ENCODE data around the gene CCDC110. TPM values are rescaled to one million over a fixed set of nuclear protein-coding genes. Genes with fewer than 3 reads are reported as not detected.

The CCDC110 gene
- total RNA-seq, 2 donors from 2014 or later, result 0.26 to 0.80 TPM

DNA sequence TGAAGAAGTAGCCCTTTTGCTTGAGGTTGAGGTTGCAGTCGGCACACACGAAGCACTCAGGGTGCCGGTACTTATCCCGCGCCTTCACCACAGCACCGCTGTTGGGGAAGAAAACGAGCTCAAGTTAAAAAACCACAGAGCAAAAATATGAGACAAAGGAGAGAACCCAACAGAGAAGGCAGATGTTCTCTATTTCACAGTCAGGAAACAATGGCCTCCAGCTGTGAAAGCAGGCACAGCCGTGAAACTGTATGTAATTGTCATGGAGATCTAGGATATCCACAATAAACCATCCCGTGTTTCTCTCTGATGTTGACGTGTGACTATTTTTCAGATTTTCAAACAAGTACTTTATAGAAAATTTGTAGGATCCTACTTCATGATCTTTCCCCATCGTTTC, 30.9 kb upstream of the CCDC110 start:
- Histone ChIP-seq H3K4me1 (ENCODE audit: control insufficient read depth, insufficient read depth, low read length) (peaks cover 3% of the 10 kb centered on the region), H3K27ac (ENCODE audit: low read depth, low read length) (no peak overlapping the region), H3K36me3 (ENCODE audit: control insufficient read depth, insufficient read depth, low read length) (peaks cover 20% of the 10 kb centered on the region), H3K4me3 (ENCODE audit: low read length) (no peak overlapping the region), H3K9ac (ENCODE audit: extremely low read depth, low read length, poor library complexity, severe bottlenecking) (no peak overlapping the region), H3K27me3 (ENCODE audit: control insufficient read depth, insufficient read depth, low read length, poor library complexity, severe bottlenecking) (no peaks in the 10 kb centered on the region), H3K9me3 (ENCODE audit: control insufficient read depth, low read length) (peaks cover 17% of the 10 kb centered on the region)
- Mint-ChIP-seq H3K9me3 (peaks cover 22% of the 10 kb centered on the region), H3K4me3 (no peak overlapping the region), H3K27ac (no peak overlapping the region), H3K27me3 (ENCODE audit: insufficient read depth) (peaks cover 5% of the 10 kb centered on the region), H3K36me3 (ENCODE audit: low read depth) (peaks cover 7% of the 10 kb centered on the region), H3K4me1 (peaks cover 2% of the 10 kb centered on the region)
- no peak for TF ChIP-seq CTCF (conservative IDR thresholded peaks at IDR 0.05)
- 78% methylated on average over 9 to 11 of the region's 11 CpGs for WGBS, 2 experiments (ENCODE audit: insufficient coverage in 1 of 2, insufficient read length in 1 of 2)
- DNase-seq, result no peak

DNA sequence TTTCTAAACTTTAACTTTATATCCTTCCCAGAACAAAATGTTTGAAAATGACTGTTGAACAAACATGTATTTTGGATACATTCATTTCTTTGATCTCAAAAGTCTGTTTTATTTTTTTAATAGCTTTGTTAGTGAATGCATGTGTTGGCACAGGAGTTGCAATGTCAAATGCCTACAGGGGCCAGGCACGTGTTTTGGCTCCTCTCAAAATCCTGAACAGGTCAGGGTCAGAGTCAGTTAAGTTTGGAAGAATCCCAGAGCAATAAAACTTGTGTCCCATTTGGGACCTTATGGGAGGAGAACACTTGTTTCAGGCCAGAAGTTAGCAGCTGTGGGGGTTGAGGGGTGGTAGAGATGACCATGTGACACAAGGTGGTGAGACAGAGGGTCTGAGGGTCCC, 29.0 kb upstream of the CCDC110 start:
- peaks cover 7% of the 10 kb centered on the region for H3K36me3 Mint-ChIP-seq (ENCODE audit: low read depth)
- no peaks in the 10 kb centered on the region for H3K4me1 Mint-ChIP-seq
- H3K4me1 ChIP-seq (ENCODE audit: control insufficient read depth, insufficient read depth, low read length), result peaks cover 3% of the 10 kb centered on the region
- peaks cover 22% of the 10 kb centered on the region for H3K9me3 Mint-ChIP-seq
- peak overlapping the region; percentile 23 for H3K4me3 ChIP-seq (ENCODE audit: low read length)
- H3K27me3 ChIP-seq (ENCODE audit: control insufficient read depth, insufficient read depth, low read length, poor library complexity, severe bottlenecking), result no peaks in the 10 kb centered on the region
- no peak overlapping the region for H3K4me3 Mint-ChIP-seq
- no peak for DNase-seq
- H3K27ac Mint-ChIP-seq, result no peak overlapping the region
- H3K9ac ChIP-seq (ENCODE audit: extremely low read depth, low read length, poor library complexity, severe bottlenecking), result no peak overlapping the region
- H3K9me3 ChIP-seq (ENCODE audit: control insufficient read depth, low read length), result peaks cover 17% of the 10 kb centered on the region
- peaks cover 20% of the 10 kb centered on the region for H3K36me3 ChIP-seq (ENCODE audit: control insufficient read depth, insufficient read depth, low read length)
- no peak for TF ChIP-seq CTCF (conservative IDR thresholded peaks at IDR 0.05)
- no peak overlapping the region for H3K27ac ChIP-seq (ENCODE audit: low read depth, low read length)
- 90 to 91% methylated on average over 1 of the region's 1 CpG for WGBS, 2 experiments (ENCODE audit: insufficient coverage in 1 of 2, insufficient read length in 1 of 2)
- H3K27me3 Mint-ChIP-seq (ENCODE audit: insufficient read depth), result peaks cover 10% of the 10 kb centered on the region

- Histone ChIP-seq H3K4me3 (ENCODE audit: low read length) (no peak overlapping the region), H3K27ac (ENCODE audit: low read depth, low read length) (no peak overlapping the region), H3K9me3 (ENCODE audit: control insufficient read depth, low read length) (peaks cover 17% of the 10 kb centered on the region), H3K27me3 (ENCODE audit: control insufficient read depth, insufficient read depth, low read length, poor library complexity, severe bottlenecking) (no peaks in the 10 kb centered on the region), H3K36me3 (ENCODE audit: control insufficient read depth, insufficient read depth, low read length) (peaks cover 20% of the 10 kb centered on the region), H3K4me1 (ENCODE audit: control insufficient read depth, insufficient read depth, low read length) (peaks cover 3% of the 10 kb centered on the region), H3K9ac (ENCODE audit: extremely low read depth, low read length, poor library complexity, severe bottlenecking) (no peak overlapping the region)
- Mint-ChIP-seq H3K4me3 (no peak overlapping the region), H3K9me3 (peaks cover 22% of the 10 kb centered on the region), H3K4me1 (no peaks in the 10 kb centered on the region), H3K36me3 (ENCODE audit: low read depth) (peaks cover 7% of the 10 kb centered on the region), H3K27me3 (ENCODE audit: insufficient read depth) (peaks cover 12% of the 10 kb centered on the region), H3K27ac (no peak overlapping the region)
- no peak for DNase-seq
- 90 to 93% methylated on average over 8 to 9 of the region's 9 CpGs for WGBS, 2 experiments (ENCODE audit: insufficient coverage in 1 of 2, insufficient read length in 1 of 2)
- no peak for TF ChIP-seq CTCF (conservative IDR thresholded peaks at IDR 0.05)
Observed at GRCh38 chr4:185500035-185500434, 28.5 kb upstream of the CCDC110 start.
